Heart left ventricle (tissue), 16 donors: ENCODE data around the gene ARHGAP40. TPM values are rescaled to one million over a fixed set of nuclear protein-coding genes. Genes with fewer than 3 reads are reported as not detected.

Experiments used
- ATAC-seq, 4 donors: fragments of 200-7000 bp; cut with Tn5 transposase; one replicate each; pipeline ENCODE4 v1.9.1; 2020 to 2022; ENCODE audit warnings: moderate library complexity in 4 of 4, mild to moderate bottlenecking in 3 of 4, moderate number of reproducible peaks in 1 of 4
- DNase-seq, 5 donors: peaks; one replicate each; pipeline ENCODE4 v3.0.0-alpha.2; 2020
- H3K27ac ChIP-seq, 12 donors: fragments of 200-600 bp; sonication (generic) in 4 of 12; one replicate each; pipeline versions ENCODE4 v1.5.0 to v1.8.0; 2016 to 2022; ENCODE audit warnings: mild to moderate bottlenecking in 2 of 12
- H3K27me3 ChIP-seq, 9 donors: fragments of 200-600 bp; sonication (generic) in 2 of 9; one replicate each; pipeline versions ENCODE4 v1.5.1 to v1.8.0; 2016 to 2022; ENCODE audit warnings: mild to moderate bottlenecking in 3 of 9
- H3K36me3 ChIP-seq, 9 donors: fragments of 200-600 bp; sonication (generic) in 2 of 9; one replicate each; pipeline versions ENCODE4 v1.5.0 to v1.8.0; 2018 to 2022; ENCODE audit warnings: mild to moderate bottlenecking in 2 of 9
- H3K4me1 ChIP-seq, 12 donors: fragments of 200-600 bp; sonication (generic) in 4 of 12; one replicate each; pipeline versions ENCODE4 v1.5.0 to v1.8.0; 2016 to 2022; ENCODE audit warnings: mild to moderate bottlenecking in 3 of 12
- H3K4me3 ChIP-seq, 12 donors: fragments of 200-600 bp; sonication (generic) in 4 of 12; one replicate each; pipeline versions ENCODE4 v1.5.0 to v1.8.0; 2017 to 2022; ENCODE audit warnings: mild to moderate bottlenecking in 9 of 12, moderate library complexity in 4 of 12
- H3K9me3 ChIP-seq, 12 donors: fragments of 200-600 bp; sonication (generic) in 4 of 12; one replicate each; pipeline versions ENCODE4 v1.5.0 to v1.8.0; 2016 to 2022; ENCODE audit warnings: mild to moderate bottlenecking in 1 of 12
- POLR2A ChIP-seq, 2 donors: fragments of 450-650 bp; IDR thresholded peaks; one replicate each; pipeline ENCODE4 v1.6.1; 2017; ENCODE audit warnings: antibody characterized with exemption in 2 of 2, mild to moderate bottlenecking in 2 of 2, moderate library complexity in 2 of 2
- WGBS, 4 donors: extraction: QIAGEN DNeasy Blood & Tissue Kit in 2 of 4; methylation state at CpG; one replicate each; pipeline versions ENCODE4 v1.1.5 to v1.1.7; 2013 to 2018; 5-methylcytosine and 5-hydroxymethylcytosine counted together
- intact Hi-C, 10 donors: fragments of 100-400 bp; cut with DNase I; formaldehyde crosslinking; loops; one replicate each; pipeline versions ENCODE4 v1.11.1 to v1.14.2; 2022
- polyA plus RNA-seq, 2 donors: library from polyadenylated mRNA; stranded (reverse); fragments of 200-250 nt; gene quantifications; one replicate each; pipeline ENCODE4 v1.2.3, GENCODE V29; 2013
- total RNA-seq, 9 donors: library from RNA; depleted of rRNA in 2 of 9; stranded (reverse); fragments of >200 nt in 2 of 9; fragmentation: NEBNext Ultra II Directional in 3 of 9; extraction: Animal tissue kit (Norgen Biotek cat#: 25700) in 3 of 9; gene quantifications; one replicate each; pipeline versions ENCODE4 v1.1.0 to v1.2.4, GENCODE V29; 2016 to 2023
- TF ChIP-seq, protein P1 (sequence below), 12 donors: fragments of 200-600 bp; sonication (generic) in 4 of 12; IDR thresholded peaks; one replicate each; pipeline versions ENCODE4 v1.5.0 to v1.8.0; 2018 to 2022; ENCODE audit warnings: antibody characterized with exemption in 12 of 12, mild to moderate bottlenecking in 5 of 12
- donor health status: ischemic (EF 13 %, LVEDD 7.1; RV severe dilation, severe dysfunction).
- donor health status: healthy with polysubstance abuse.
- donor health status: DM: no; HTN: yes; CAD: no.
- donor health status: DM: no; HTN: no; CAD: no.
- donor health status: ischemic (EF 25% LVEDD 6.9; RV normal size, moderate dysfunction).
- donor health status: ischemic (EF 25% LVEDD 5.7; RV mildly dilated, moderate dysfunction).
- donor health status: healthy.
- donor health status: DM: yes; HTN: yes; CAD: no.
- donor health status: ischemic (EF 35%, LVEDD 5.7; RV mildly dilated, moderate dysfunction).
- donor health status: nonischemic (EF 11% LVEDD 7.7; RV severe dilation, severe dysfunction).
- donor health status: DM: yes; HTN: yes; CAD: no.
- donor health status: PGD.
- donor health status: ischemic (EF 29% LVEDD 5.4; RV normal size, mild dysfunction).
- donor health status: nonischemic (EF 23%, LVEDD 6.1; RV moderate dilation, normal function).

The ARHGAP40 gene
- total and polyA plus RNA-seq, 11 donors: 0.03 TPM; not detected in 10

DNA sequence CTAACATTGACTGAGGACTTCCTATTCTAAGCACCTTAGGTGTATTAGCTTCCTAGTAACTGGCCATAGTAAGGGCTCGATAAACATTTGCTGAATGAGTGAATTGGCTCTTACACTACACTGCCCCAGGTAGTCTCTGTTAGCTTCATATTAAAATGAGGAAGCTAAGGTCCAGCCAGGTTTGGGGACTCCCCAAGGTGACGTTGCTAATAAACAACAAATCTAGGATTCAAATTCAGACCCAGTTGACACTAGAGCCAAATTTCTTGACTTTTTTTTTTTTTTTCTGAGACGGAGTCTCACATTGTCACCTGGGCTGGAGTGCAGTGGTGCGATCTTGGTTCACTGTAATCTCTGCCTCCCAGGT is 16.2 kb downstream of the ARHGAP40 start:
- no peak overlapping the region for H3K4me3 ChIP-seq
- TF ChIP-seq, protein P1, sequence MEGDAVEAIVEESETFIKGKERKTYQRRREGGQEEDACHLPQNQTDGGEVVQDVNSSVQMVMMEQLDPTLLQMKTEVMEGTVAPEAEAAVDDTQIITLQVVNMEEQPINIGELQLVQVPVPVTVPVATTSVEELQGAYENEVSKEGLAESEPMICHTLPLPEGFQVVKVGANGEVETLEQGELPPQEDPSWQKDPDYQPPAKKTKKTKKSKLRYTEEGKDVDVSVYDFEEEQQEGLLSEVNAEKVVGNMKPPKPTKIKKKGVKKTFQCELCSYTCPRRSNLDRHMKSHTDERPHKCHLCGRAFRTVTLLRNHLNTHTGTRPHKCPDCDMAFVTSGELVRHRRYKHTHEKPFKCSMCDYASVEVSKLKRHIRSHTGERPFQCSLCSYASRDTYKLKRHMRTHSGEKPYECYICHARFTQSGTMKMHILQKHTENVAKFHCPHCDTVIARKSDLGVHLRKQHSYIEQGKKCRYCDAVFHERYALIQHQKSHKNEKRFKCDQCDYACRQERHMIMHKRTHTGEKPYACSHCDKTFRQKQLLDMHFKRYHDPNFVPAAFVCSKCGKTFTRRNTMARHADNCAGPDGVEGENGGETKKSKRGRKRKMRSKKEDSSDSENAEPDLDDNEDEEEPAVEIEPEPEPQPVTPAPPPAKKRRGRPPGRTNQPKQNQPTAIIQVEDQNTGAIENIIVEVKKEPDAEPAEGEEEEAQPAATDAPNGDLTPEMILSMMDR (IDR thresholded peaks at IDR 0.05): no peak
- TF ChIP-seq POLR2A (IDR thresholded peaks at IDR 0.05): no peak
- no peaks in the 10 kb centered on the region for H3K9me3 ChIP-seq
- no peak for DNase-seq
- 84 to 93% (median 88%) methylated on average over 4 of the region's 4 CpGs for WGBS, 4 donors
- no peak overlapping the region for H3K27ac ChIP-seq
- peaks cover 0 to 45% (median 12%) of the 10 kb centered on the region in 9 donors for H3K27me3 ChIP-seq
- no peaks in the 10 kb centered on the region for H3K36me3 ChIP-seq
- intact Hi-C loops: no loop called here
- no peaks in the 10 kb centered on the region for H3K4me1 ChIP-seq
- ATAC-seq: no peak

DNA sequence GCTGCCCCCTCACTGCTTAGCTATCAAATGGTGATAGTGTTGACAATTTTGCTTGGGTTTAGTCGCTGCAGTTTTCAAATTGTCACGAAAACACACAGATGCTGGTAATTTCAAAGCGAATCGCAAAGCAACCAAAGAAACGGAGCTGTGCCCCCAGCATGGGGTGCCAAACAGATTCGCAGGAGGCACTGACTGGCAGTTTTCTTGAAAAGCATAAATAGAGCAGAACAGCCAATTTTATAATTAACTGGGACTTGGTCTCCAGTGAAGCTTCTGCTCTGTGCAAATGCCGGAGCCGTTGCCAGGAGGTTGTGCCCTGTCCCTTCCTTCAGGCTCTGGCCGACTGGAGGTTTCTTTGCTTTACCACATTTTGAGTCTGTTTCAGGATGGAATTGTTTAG is 18.8 kb downstream of the ARHGAP40 start:
- intact Hi-C loops: no loop called here
- WGBS, 4 donors: 60 to 71% (median 65%) methylated on average over 9 of the region's 9 CpGs
- H3K4me1 ChIP-seq: no peaks in the 10 kb centered on the region
- H3K27ac ChIP-seq: no peak overlapping the region
- no peaks in the 10 kb centered on the region for H3K36me3 ChIP-seq
- ATAC-seq (no peak), DNase-seq (no peak)
- H3K27me3 ChIP-seq: peaks cover 0 to 35% (median 10%) of the 10 kb centered on the region in 9 donors
- peaks cover 0 to 11% (median 0%) of the 10 kb centered on the region in 12 donors for H3K9me3 ChIP-seq
- H3K4me3 ChIP-seq: no peak overlapping the region
- TF ChIP-seq POLR2A (IDR thresholded peaks at IDR 0.05): no peak
- TF ChIP-seq, protein P1 (IDR thresholded peaks at IDR 0.05): no peak

DNA sequence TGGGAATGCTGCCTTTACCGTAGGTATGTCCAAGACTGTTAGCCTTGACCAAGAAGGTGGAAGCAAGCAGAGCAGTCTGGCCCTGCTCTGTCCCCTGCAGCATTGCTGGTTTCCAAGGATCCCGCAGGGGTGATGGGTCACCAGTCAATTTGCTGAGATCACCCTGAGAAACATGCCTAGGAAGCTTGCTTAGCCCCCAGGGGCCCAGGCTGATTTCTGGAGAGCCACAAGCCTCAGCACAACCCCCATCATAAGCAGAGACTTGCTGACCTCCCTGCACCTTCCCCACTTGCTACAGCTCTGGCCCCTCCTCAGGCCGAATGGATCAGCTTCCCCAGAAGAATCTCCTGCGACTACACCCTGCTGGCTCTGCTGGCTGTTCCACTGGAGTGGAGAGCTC is 21.5 kb downstream of the ARHGAP40 start:
- H3K4me3 ChIP-seq: no peak overlapping the region
- TF ChIP-seq, protein P1 (IDR thresholded peaks at IDR 0.05): no peak
- no peak for TF ChIP-seq POLR2A (IDR thresholded peaks at IDR 0.05)
- H3K36me3 ChIP-seq: no peaks in the 10 kb centered on the region
- peaks cover 0 to 11% (median 0%) of the 10 kb centered on the region in 12 donors for H3K9me3 ChIP-seq
- no peaks in the 10 kb centered on the region for H3K4me1 ChIP-seq
- WGBS, 4 donors: 52 to 62% (median 58%) methylated on average over 2 to 4 of the region's 4 CpGs
- no peak overlapping the region for H3K27ac ChIP-seq
- intact Hi-C loops: no loop called here
- no peak for ATAC-seq
- DNase-seq: no peak
- H3K27me3 ChIP-seq: peaks cover 0 to 19% (median 0%) of the 10 kb centered on the region in 9 donors

DNA sequence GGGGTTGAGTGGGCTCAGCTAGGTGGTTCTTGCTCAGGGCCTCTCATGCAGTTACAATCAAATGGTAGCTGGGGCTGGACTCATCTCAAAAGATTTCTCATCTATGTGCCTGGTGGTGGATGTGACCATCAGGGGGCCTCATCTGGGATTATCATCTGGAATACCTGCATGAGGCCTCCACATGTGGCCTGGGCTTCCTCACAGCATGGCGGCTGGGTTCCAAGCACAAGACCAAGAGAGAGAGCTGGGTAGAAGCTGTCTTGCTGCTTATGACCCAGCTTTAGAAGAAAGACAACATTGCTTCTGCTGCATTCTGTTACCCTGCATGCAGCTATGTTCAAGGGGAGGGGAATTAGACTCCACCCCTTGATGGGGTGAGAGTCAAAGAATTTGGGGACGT is 22.5 kb downstream of the ARHGAP40 start:
- ATAC-seq: no peak
- H3K9me3 ChIP-seq: peaks cover 0 to 11% (median 0%) of the 10 kb centered on the region in 12 donors
- no peak for TF ChIP-seq POLR2A (IDR thresholded peaks at IDR 0.05)
- TF ChIP-seq, protein P1 (IDR thresholded peaks at IDR 0.05): no peak
- 59 to 92% (median 85%) methylated on average over 1 to 2 of the region's 2 CpGs for WGBS, 4 donors
- no peaks in the 10 kb centered on the region for H3K36me3 ChIP-seq
- DNase-seq: no peak
- intact Hi-C loops: no loop called here
- H3K27me3 ChIP-seq: peaks cover 0 to 10% (median 0%) of the 10 kb centered on the region in 9 donors
- no peak overlapping the region for H3K4me3 ChIP-seq
- H3K27ac ChIP-seq: no peak overlapping the region
- no peaks in the 10 kb centered on the region for H3K4me1 ChIP-seq
